Measurements from ENCODE around the gene FRAT2. TPM values are rescaled to one million over a fixed set of nuclear protein-coding genes. Genes with fewer than 3 reads are reported as not detected.
A peak's percentile ranks its signal among the peaks of the same experiment; 100 is the strongest.

Gene FRAT2
- total RNA-seq, 1 donor from 2014 or later = 11.3 TPM

- TF ChIP-seq, protein P1, sequence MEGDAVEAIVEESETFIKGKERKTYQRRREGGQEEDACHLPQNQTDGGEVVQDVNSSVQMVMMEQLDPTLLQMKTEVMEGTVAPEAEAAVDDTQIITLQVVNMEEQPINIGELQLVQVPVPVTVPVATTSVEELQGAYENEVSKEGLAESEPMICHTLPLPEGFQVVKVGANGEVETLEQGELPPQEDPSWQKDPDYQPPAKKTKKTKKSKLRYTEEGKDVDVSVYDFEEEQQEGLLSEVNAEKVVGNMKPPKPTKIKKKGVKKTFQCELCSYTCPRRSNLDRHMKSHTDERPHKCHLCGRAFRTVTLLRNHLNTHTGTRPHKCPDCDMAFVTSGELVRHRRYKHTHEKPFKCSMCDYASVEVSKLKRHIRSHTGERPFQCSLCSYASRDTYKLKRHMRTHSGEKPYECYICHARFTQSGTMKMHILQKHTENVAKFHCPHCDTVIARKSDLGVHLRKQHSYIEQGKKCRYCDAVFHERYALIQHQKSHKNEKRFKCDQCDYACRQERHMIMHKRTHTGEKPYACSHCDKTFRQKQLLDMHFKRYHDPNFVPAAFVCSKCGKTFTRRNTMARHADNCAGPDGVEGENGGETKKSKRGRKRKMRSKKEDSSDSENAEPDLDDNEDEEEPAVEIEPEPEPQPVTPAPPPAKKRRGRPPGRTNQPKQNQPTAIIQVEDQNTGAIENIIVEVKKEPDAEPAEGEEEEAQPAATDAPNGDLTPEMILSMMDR (IDR thresholded peaks at IDR 0.05; ENCODE audit: insufficient read depth, low read length, severe bottlenecking) = no peak
- Histone ChIP-seq H3K4me3 (ENCODE audit: low read depth, low read length) (no peak overlapping the region), H3K36me3 (ENCODE audit: control insufficient read depth, insufficient read depth, low read length) (no peaks in the 10 kb centered on the region), H3K27me3 (ENCODE audit: control insufficient read depth, insufficient read depth, low read length) (no peaks in the 10 kb centered on the region)
- DNase-seq (ENCODE audit: low read depth) (peak; percentile 62), FAIRE-seq (no peak)
Observed at GRCh38 chr10:97314671-97315070, 19.9 kb downstream of the FRAT2 start.

- Histone ChIP-seq H3K36me3 (ENCODE audit: control insufficient read depth, insufficient read depth, low read length) (no peaks in the 10 kb centered on the region), H3K27me3 (ENCODE audit: control insufficient read depth, insufficient read depth, low read length) (no peaks in the 10 kb centered on the region), H3K4me3 (ENCODE audit: low read depth, low read length) (no peak overlapping the region)
- TF ChIP-seq, protein P1 (IDR thresholded peaks at IDR 0.05; ENCODE audit: insufficient read depth, low read length, severe bottlenecking) = no peak
- DNase-seq (ENCODE audit: low read depth) = no peak
- no peak for FAIRE-seq
Observed at GRCh38 chr10:97312897-97313296, 21.6 kb downstream of the FRAT2 start.

DNA sequence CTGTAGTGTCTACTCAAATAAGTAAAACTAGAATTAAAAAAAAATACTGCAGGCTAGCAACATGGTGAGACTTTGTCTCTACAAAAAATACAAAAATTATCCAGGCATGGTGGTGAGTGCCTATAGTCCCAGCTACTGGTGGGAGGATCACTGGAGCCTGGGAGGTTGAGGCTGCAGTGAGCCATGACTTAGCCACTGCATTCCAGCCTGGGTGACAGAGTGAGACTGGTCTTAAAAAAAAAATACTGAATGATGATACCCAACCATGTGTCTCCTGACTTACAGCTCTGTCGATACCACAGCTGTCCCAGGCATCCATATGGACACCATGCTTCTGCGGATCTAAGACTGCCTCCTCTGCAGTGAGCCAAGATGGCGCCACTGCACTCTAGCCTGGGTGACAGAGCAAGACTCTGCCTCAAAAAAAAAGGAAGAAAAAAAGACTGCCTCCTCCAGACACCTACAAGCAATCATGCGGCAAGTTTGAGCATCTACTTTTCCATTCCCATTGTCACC, 23.4 kb downstream of the FRAT2 start:
- FAIRE-seq (no peak), DNase-seq (ENCODE audit: low read depth) (no peak)
- TF ChIP-seq, protein P1 (IDR thresholded peaks at IDR 0.05; ENCODE audit: insufficient read depth, low read length, severe bottlenecking) = no peak
- Histone ChIP-seq H3K27me3 (ENCODE audit: control insufficient read depth, insufficient read depth, low read length) (no peaks in the 10 kb centered on the region), H3K36me3 (ENCODE audit: control insufficient read depth, insufficient read depth, low read length) (no peaks in the 10 kb centered on the region), H3K4me3 (ENCODE audit: low read depth, low read length) (no peak overlapping the region)

DNA sequence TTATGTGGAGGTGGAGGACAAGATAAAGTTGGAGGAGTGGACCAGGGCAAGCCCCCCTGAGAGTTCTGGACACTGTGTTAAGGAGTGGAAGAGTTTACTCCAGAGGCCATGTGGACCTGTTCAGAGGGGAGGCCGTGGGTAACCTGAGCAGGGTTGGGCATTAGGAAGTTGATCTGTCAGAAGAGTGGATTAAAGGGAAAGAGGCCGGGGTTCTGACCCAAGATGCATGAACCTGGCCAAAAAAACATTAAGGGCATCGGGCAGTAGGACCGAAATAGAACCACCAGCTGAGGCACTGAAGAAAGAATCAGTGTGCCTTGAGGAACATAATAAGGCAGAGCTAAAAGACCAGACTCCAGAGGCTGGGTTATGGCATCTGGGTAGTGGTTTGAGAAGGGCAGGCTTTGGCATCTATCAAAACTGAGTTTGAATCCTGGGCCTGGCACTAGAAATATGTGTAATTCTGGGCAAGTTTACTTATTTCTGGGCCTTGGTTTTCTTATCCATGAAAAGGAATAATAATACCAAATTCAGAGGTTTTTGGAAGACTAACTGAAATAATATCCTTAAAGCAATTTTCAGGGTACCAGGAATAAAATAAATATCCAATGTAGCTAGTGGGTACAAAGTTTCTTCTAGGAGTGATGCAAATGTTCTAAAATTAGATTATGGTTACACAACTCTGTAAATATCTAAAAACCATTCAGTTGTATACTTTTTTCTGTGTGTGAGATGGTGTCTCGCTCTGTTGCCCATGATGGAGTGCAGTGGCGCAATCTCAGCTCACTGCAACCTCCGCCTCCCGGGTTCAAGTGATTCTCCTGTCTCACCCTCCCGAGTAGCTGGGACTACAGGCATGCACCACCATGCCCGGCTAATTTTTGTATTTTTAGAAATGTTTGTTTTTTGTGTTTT, 26.4 kb downstream of the FRAT2 start:
- Histone ChIP-seq H3K36me3 (ENCODE audit: control insufficient read depth, insufficient read depth, low read length) (no peaks in the 10 kb centered on the region), H3K4me3 (ENCODE audit: low read depth, low read length) (no peak overlapping the region), H3K27me3 (ENCODE audit: control insufficient read depth, insufficient read depth, low read length) (no peaks in the 10 kb centered on the region)
- DNase-seq (ENCODE audit: low read depth) (no peak), FAIRE-seq (no peak)
- TF ChIP-seq, protein P1 (IDR thresholded peaks at IDR 0.05; ENCODE audit: insufficient read depth, low read length, severe bottlenecking) = no peak

DNA sequence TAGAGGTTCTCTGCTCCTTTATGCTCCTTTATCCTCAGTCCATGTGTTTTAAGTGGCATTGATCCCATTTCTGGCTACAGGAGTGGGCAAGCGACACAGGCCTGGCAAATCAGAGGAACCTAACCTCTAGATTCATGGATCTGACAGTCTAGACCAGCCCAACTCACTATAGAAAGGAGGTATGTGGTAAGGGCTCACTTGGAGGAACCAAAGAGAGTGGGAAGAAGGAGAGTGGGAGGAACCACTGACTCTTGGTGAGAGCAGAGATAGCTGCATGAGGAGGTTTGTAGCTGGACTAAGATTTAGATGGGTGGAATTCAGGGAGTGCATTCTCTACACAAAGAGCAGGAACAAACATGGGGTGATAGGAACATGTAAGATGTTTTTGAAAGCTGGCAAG, 27.1 kb downstream of the FRAT2 start:
- FAIRE-seq (no peak), DNase-seq (ENCODE audit: low read depth) (no peak)
- Histone ChIP-seq H3K36me3 (ENCODE audit: control insufficient read depth, insufficient read depth, low read length) (no peaks in the 10 kb centered on the region), H3K27me3 (ENCODE audit: control insufficient read depth, insufficient read depth, low read length) (no peaks in the 10 kb centered on the region), H3K4me3 (ENCODE audit: low read depth, low read length) (no peak overlapping the region)
- TF ChIP-seq, protein P1 (IDR thresholded peaks at IDR 0.05; ENCODE audit: insufficient read depth, low read length, severe bottlenecking) = no peak

Data from bronchial epithelial cell (primary cell).